ENCODE data around the gene TCEANC2.

The TCEANC2 gene

DNA sequence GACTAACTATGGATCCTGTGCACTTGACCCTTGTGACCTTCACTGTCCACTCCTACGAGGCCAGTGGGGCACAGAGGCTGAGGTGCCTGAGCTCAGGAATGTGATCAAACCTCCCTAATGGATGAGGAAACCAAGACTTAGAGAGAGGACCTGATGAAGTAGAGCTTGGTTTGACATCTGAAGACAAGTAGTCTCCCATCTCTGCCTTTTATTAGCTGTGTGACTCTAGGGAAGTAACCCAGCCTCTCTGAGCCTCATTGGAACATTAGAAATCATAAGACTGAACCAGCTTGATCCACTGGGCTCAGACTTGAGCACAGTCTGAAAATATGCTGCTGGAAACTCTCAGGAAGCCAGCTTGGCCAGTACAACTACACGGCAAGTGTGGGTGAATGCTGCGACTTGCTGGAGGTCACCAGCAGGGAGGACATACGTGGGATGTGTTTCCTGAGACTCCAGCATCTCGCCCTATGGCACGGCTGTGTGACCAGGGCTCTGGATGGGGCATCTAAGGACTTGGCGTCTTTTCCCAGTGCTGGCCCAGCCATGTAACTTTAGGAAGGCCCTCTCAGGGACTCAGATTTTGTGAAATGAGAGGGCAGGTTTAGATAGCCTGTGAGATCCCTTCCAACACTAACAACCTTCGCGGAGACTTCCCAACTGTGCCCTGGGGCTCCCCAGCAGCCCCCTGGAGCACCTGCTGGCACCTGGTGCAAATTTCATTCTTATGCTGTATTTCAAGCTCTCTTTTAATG lies 88.9 kb downstream of the TCEANC2 start:
- TF ChIP-seq, protein P1, sequence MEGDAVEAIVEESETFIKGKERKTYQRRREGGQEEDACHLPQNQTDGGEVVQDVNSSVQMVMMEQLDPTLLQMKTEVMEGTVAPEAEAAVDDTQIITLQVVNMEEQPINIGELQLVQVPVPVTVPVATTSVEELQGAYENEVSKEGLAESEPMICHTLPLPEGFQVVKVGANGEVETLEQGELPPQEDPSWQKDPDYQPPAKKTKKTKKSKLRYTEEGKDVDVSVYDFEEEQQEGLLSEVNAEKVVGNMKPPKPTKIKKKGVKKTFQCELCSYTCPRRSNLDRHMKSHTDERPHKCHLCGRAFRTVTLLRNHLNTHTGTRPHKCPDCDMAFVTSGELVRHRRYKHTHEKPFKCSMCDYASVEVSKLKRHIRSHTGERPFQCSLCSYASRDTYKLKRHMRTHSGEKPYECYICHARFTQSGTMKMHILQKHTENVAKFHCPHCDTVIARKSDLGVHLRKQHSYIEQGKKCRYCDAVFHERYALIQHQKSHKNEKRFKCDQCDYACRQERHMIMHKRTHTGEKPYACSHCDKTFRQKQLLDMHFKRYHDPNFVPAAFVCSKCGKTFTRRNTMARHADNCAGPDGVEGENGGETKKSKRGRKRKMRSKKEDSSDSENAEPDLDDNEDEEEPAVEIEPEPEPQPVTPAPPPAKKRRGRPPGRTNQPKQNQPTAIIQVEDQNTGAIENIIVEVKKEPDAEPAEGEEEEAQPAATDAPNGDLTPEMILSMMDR (IDR thresholded peaks at IDR 0.05; ENCODE audit: low read depth, low read length, poor library complexity, severe bottlenecking): no peak
- no peak for TF ChIP-seq EZH2phosphoT487 (IDR thresholded peaks at IDR 0.05; ENCODE audit: borderline replicate concordance, low read length)
- no peak overlapping the region for H3K4me2 ChIP-seq (ENCODE audit: low read length)
- H3F3A ChIP-seq (ENCODE audit: control insufficient read depth, insufficient read depth): no peaks in the 10 kb centered on the region
- no peaks in the 10 kb centered on the region for H4K20me1 ChIP-seq (ENCODE audit: control insufficient read depth, insufficient read depth, low read depth, low read length)
- no peaks in the 10 kb centered on the region for H3K36me3 ChIP-seq (ENCODE audit: control insufficient read depth, low read length)
- H3K79me2 ChIP-seq (ENCODE audit: control insufficient read depth, low read length): no peaks in the 10 kb centered on the region
- H3K4me3 ChIP-seq (ENCODE audit: low read length): no peak overlapping the region
- no peaks in the 10 kb centered on the region for H3K9me3 ChIP-seq (ENCODE audit: control insufficient read depth, insufficient read depth, low read length)
- H3K4me1 ChIP-seq (ENCODE audit: control insufficient read depth, low read length): no peaks in the 10 kb centered on the region
- no peaks in the 10 kb centered on the region for H3K9me2 ChIP-seq (replicated peaks; ENCODE audit: control insufficient read depth, low read length)
- H3K27me3 ChIP-seq (ENCODE audit: control insufficient read depth, low read length): no peaks in the 10 kb centered on the region; the same call in 1 of the 2 replicates
- H3K27ac ChIP-seq (ENCODE audit: low read depth, low read length): no peak overlapping the region

DNA sequence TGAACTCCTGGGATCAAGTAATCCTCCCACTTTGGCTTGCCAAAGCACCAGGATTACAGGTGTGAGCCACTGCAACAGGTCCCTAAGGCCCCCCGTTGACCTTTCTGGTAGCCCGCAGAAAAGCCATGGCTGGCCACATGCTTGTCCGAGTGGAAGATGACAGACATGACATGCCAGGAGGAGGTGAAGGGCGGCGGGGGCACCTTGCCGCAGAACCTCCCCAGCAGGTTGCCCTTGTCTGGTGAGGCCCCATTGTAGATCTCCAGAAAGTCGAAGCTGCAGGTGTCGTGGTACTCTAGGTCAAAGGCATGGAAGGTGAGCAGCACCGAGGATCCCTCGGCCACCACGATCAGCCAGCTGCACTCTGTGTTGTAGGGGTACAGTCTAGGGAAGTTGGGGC lies 91.0 kb downstream of the TCEANC2 start:
- Histone ChIP-seq H3K9me3 (ENCODE audit: control insufficient read depth, insufficient read depth, low read length) (no peaks in the 10 kb centered on the region), H3K27ac (ENCODE audit: low read depth, low read length) (no peak overlapping the region), H3K79me2 (ENCODE audit: control insufficient read depth, low read length) (no peaks in the 10 kb centered on the region), H3K27me3 (ENCODE audit: control insufficient read depth, low read length) (no peaks in the 10 kb centered on the region; the same call in 1 of the 2 replicates), H3F3A (ENCODE audit: control insufficient read depth, insufficient read depth) (no peaks in the 10 kb centered on the region), H3K4me1 (ENCODE audit: control insufficient read depth, low read length) (no peaks in the 10 kb centered on the region), H3K36me3 (ENCODE audit: control insufficient read depth, low read length) (no peaks in the 10 kb centered on the region), H3K4me3 (ENCODE audit: low read length) (no peak overlapping the region), H3K9me2 (replicated peaks; ENCODE audit: control insufficient read depth, low read length) (no peaks in the 10 kb centered on the region), H4K20me1 (ENCODE audit: control insufficient read depth, insufficient read depth, low read depth, low read length) (no peaks in the 10 kb centered on the region), H3K4me2 (ENCODE audit: low read length) (no peak overlapping the region)
- no peak for TF ChIP-seq EZH2phosphoT487 (IDR thresholded peaks at IDR 0.05; ENCODE audit: borderline replicate concordance, low read length)
- TF ChIP-seq, protein P1 (IDR thresholded peaks at IDR 0.05; ENCODE audit: low read depth, low read length, poor library complexity, severe bottlenecking): no peak

DNA sequence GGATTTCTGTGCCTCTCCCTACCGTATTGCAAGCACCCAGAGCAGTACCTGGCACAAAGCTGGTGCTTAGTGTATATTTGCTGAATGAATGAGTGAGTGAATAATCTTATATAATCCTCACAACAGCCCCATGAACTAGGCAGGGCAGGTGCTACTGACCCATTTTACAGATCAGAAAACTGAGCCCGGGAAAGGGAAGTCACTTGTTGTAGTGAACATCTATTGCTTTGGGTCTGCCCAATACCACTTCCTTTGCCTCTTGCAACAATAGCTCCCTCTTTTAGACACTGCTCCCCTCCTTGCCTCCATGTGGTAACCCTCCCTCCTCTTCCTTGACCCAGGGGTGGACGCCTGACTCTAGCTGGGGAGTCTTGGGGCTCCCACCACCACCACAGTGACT lies 96.3 kb downstream of the TCEANC2 start:
- TF ChIP-seq, protein P1 (IDR thresholded peaks at IDR 0.05; ENCODE audit: low read depth, low read length, poor library complexity, severe bottlenecking): no peak
- no peak for TF ChIP-seq EZH2phosphoT487 (IDR thresholded peaks at IDR 0.05; ENCODE audit: borderline replicate concordance, low read length)
- Histone ChIP-seq H3K27me3 (ENCODE audit: control insufficient read depth, low read length) (no peaks in the 10 kb centered on the region), H3K4me3 (ENCODE audit: low read length) (no peak overlapping the region), H3F3A (ENCODE audit: control insufficient read depth, insufficient read depth) (no peaks in the 10 kb centered on the region), H3K9me2 (replicated peaks; ENCODE audit: control insufficient read depth, low read length) (no peaks in the 10 kb centered on the region), H3K4me2 (ENCODE audit: low read length) (no peak overlapping the region), H3K4me1 (ENCODE audit: control insufficient read depth, low read length) (no peaks in the 10 kb centered on the region), H3K36me3 (ENCODE audit: control insufficient read depth, low read length) (no peaks in the 10 kb centered on the region), H3K27ac (ENCODE audit: low read depth, low read length) (no peak overlapping the region), H3K79me2 (ENCODE audit: control insufficient read depth, low read length) (no peaks in the 10 kb centered on the region), H3K9me3 (ENCODE audit: control insufficient read depth, insufficient read depth, low read length) (no peaks in the 10 kb centered on the region), H4K20me1 (ENCODE audit: control insufficient read depth, insufficient read depth, low read depth, low read length) (no peaks in the 10 kb centered on the region)

Measured in DOHH2 (cell line).